Ammon's horn (tissue), 1 donor: ENCODE measurements around the gene TDRD1.

Experiments used
- DNase-seq: peaks from one replicate; pipeline ENCODE4 v3.0.0-alpha.2; 2016; ENCODE audit warnings: low spot score

TDRD1 gene

DNA sequence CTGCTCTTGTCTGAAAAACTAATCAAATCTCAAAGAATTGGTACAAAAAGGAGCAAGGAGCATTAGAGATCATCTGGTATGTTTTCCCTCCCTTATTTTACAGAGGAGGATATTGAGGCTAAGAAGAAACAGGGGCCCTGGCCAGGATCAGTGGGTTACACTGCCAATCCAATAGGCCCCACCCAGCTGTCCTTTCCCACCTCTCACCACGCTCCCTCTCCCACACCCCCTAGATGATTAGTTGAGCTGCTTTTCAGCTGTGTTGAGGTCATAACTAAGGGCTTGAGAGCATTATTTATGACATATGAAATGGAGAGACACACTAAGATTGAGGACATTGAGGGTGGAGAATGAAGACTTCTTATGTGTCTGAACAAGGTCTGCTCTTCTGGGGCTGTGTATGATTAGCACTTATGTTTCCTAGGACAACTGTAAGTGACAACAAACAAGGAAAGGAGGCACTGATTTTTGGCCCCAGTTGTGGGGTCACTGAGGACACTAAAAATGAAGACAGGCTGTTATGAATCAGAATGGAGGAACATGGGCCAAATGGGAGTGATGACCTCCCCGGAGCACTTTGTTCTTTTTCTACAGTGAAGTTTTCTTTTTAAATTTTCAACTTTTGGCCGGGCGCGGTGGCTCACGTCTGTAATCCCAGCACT is 86.4 kb downstream of the TDRD1 start:
- DNase-seq = no peak

DNA sequence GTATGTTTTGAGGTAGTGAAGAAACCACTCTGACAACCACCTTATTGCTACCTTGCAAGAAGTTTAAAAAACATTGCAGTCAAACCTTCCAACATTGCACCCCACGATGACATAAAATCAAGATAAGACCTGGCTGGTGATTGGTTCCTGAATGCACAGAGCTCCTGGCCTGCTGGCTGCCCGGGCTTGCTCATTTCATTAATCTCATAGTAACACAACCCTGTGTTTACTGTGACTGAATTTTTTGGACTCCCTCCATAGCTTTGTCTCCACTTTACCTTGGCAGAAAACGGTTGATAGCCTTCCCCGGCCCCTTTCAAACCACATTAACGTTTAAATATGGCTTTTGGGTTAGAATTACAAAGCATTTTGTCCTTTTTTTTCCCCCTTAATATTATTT is 87.4 kb downstream of the TDRD1 start:
- DNase-seq = no peak

DNA sequence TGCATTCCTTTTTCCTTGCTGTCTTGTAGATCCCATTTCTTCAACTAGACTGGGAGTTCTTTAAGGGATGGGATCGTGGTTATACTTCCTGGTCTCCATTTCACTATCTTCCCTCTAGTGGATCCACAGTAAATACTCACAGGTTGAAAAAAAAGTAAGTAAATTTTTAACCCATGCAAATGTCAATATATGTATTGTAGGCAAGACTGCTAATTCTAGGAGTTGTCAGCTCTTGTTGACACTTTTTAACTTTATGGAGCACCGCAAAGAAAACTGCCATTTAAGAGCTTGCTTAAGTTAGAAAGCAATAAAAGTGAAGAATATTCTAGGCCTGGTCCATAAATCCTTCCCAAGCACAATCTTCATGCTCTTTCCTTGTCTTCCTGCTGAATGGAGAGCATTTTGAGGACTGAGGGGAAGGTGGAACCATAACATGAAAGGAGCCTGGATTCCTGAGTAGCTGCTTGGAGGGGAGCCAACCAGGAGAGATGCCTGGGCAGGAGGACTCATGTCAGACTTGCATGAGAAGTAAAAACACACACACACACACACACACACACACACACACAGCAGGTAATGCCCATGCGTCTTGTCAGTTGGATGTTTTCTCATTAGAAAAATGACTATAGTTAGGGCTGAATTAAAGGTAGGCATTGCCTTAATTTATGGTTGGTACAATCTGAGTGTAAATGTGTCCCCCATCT is 92.1 kb downstream of the TDRD1 start:
- DNase-seq = no peak

DNA sequence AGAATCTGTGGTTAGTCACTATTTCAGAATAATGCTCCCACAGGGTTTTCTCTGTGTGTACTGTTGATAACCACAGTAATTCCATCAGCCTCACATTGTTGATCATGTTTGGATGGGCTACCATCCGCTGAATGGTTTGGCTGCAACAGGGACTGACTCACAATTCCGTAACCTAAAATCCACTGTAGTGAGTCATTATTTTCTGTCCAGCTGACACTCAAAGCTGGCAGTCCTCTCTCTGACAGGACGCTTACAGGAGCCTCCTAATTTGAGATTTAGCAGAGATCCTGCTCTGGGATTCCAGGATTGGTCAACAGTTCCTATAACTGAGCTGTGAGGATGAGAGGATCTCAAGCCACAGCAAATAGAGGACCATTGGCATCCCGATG is 92.6 kb downstream of the TDRD1 start:
- DNase-seq = no peak

DNA sequence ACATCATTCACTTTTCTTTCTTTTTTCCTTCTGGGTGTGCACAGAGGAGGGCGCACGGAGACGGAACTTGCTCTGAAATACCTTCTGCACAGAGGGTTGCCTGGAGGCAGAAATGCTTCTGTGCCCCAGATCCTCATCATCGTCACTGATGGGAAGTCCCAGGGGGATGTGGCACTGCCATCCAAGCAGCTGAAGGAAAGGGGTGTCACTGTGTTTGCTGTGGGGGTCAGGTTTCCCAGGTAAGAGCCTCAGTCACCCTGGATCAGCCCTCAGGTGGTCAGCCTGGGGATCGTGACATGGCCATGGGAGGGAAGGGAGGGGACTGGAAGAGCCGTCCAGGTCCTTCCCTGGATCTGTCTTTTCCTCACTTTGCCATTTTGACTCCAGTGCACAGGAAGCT is 93.5 kb downstream of the TDRD1 start:
- no peak for DNase-seq

DNA sequence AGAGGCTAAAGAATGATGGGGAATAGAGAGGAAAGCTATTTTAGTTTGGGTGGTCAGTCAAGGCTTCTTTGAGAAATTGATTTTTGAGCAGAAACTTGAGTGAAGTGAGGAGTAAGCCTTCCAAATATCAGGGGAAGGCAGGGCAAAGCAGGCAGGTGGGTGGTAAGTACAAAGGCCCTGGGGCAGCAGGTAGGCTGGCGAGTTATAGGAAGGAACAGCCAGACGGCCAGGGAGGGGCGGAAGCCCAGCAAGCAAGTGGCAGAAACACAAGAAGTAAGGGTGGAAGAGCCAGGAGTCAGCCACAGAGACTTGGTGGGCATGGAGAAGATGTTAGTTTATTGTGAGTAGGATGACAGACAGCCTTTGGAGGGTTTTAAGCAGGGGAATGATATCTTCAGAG is 94.8 kb downstream of the TDRD1 start:
- DNase-seq = no peak

DNA sequence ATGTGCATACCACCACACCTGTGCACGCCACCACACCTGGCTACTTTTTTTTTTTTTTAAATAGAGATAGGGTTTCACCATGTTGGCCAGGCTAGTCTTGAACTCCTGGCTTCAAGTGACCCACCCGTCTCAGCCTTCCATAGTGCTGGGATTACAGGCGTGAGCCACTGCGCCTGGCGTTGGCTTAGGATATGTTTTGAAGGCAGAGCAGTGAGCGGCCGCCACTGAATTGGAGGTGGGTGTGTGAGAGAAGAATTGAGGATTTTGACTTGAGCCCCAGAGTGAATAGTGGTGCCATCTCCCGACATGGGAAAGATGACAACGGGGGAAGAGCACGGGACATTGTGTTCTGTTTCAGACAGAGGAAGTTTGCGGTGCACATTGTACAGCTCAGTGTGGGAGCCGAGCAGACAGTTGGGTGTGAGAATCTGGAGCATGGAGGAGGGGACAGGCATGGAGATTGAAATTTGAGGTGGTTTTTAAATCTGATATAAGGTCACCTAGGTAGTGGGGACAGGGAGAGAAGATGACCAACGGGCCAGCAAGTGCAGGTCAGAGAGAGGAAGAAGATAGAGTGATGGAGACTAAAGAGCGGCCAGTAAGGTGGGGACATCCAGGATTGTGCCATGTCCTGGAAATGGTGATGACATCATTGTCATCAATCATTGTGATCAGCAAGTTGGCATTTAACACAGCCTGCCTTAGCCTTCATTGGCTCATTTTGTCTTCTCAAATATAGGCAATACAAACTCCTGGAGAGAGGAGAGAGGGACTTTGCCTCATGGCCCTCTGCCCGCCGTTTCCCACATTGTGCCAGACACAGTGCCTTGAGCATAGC is 95.7 kb downstream of the TDRD1 start:
- DNase-seq = no peak

DNA sequence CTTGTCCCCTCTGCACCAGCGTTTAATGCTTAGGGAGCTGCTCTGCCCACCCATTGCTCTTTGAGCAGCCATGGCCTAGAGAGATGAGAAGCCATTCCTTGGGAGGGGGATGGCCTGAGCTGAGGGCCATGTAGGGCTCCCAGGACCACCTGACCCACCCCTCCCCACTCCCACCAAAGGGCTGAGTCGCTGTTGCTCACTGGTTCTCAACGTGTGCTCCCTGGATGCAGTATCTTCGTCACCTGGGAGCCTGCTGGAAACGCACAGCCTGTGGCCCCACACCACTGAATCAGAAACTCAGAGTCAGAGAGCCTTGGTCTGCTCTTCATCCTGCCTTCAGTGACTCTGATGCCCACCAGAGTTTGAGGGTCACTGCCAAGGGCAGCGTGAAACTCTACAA is 96.9 kb downstream of the TDRD1 start:
- no peak for DNase-seq

DNA sequence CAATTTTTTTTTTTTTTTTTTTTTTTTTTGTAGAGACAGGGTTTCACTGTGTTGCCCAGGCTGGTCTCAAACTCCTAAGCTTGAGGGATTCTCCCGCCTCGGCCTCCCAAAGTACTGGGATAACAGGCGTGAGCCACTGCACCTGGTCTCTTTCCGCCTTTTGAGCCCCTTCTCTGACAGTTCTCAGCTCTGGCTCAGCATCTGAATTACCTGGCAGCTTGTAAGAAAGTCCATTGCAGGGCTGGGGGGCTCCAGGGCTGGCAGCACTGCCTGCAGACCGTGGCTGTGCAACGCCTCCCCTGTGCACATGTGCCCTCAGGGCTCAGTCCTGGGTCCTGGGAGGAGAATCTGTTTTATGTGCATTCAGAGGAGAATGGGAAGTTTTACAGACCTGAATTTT is 97.5 kb downstream of the TDRD1 start:
- no peak for DNase-seq

DNA sequence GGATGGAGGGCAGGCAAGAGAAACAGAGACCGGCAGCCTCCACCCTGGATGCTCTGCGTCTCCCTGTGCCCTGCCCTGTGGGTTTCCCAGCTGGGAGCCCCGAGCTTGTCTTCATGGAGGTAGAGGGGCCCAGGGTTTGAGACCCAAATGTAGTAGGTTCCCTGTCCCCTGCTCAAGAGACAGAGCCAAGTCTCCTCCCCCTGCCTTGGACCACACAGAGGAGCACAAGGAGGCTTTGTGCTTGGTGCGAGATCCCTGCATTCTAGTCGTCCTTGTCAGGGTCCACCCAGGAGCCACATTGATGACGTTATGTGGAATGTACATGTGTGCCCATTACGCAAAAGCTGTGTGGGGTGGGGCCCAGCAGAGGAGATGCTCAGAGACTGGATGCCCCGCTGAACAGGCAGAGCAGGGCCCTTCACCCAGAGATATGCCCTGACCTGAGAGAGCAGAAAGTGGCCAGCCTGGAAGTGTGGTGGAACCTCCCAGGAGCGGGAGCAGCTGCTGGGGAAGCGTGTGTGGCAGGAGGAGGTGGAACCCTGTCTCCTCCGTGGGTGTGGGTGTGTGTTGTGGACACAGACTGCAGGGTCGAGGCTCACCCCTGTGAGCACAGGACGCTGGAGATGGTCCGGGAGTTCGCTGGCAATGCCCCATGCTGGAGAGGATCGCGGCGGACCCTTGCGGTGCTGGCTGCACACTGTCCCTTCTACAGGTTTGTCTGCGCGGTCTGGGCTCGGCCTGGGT is 99.2 kb downstream of the TDRD1 start:
- no peak for DNase-seq

DNA sequence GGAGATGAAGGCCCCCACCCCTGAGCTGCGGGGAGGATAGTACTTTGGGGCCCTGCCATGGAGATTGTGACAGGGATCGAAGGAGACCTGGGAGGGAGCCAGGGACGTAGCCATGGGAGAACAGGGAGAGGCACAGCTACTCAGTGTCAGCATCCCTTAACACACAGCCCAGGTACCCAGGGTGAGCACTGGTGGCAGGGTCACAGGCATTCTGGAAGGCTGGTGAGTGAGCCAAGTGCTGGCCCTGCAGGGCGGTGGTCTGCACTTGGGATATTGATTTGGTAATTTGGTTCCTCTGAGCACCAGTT is 99.7 kb downstream of the TDRD1 start:
- DNase-seq = no peak

DNA sequence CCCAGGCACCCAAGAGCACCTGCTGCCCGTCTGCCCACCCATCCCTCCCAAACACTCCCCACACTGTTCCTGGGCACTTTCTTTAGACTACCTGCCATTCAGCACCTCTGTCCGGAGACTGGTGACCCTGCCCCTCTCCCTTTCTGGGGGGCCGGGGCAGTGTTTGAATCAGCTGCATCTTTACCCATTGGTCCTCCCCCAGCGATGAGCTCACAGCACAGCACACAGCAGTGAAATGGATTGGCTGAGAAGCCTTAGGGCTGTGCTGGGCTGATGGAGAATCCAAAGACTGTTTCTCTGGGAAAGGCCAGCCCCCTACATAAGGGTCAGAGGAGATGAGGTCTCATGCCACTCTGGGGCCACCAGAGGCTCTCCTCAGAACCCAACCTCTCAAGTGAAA is 100.1 kb downstream of the TDRD1 start:
- no peak for DNase-seq

DNA sequence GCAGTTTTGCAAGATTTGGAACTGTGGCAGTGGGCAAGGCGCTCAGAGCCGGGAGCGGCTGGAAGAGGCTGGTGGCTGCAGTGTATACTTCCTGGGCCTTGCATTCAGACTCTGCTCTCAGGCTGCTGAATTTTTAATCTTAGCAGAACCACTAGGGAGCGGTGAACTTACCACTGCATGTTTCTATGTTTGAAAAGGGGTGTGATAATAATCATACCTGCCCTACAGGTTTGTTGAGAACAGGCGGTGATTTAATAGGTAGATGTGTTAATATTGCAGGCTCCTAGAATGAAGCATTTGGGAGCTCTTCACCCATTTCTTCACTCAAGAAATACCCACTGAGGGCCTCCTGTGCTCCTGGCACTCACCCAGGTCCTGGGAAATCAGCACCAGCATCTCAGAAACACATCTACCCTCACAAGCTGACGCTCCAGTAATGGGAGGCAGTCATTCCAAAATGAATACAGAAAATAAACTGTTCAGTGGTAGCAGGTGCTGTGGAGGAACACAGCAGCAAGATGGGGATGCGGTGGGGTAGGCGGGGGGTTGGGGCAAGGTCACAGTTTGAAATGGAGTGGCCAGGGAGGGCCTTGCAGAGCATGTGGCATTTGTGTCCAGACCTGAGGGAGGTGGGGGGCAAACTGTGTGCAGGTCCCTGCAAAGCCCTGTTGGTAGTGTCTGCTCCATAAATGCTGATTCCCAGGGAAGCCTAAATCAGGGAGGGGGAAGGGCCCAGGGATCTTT is 100.9 kb downstream of the TDRD1 start:
- no peak for DNase-seq

DNA sequence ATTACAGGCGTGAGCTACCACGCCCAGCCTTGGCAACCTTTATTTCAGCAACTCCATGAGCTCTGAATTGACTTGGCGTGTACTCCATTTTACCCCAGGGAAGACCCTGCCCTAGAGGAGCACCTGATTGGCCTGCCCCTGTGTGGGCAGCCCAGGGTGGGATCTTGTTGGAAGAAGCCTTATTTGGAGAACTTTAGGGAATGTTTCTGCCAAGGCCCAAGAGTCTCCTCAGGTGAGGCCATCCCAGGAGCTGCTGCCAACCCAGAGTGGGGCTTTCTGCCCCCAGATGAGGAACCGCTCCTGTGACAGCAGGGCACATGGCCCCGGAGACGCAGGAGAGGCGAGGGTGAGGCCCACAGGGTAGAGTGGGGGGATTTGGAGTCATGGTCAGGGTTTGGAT is 101.9 kb downstream of the TDRD1 start:
- DNase-seq = no peak

DNA sequence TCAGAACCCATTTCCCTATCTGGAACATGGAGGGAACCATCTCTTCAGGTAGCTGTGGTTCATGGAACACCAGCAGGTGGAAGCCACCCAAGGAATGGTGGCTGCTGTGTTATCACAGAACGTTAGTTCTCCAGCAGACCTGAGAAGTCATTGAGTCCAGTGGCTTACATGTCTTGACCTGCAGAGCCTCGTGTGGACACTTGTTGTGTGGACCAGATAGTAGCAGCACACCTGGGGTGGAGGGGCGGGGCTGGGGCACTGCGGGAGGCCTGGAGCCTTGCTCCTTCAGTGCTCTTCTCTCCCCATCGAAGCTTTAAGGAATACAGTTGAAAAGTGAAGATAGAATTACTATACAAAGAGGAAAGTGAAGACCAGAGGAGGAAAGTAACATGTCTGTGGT is 102.3 kb downstream of the TDRD1 start:
- no peak for DNase-seq
